ENCODE results near the gene TMBIM1.
A peak's percentile ranks its signal among the peaks of the same experiment; 100 is the strongest.
"Not testable (repeated sequence)": the region's sequence is repeated elsewhere in the genome, so short reads cannot be mapped to it uniquely, and the experiment has no call there.

The TMBIM1 gene

DNA sequence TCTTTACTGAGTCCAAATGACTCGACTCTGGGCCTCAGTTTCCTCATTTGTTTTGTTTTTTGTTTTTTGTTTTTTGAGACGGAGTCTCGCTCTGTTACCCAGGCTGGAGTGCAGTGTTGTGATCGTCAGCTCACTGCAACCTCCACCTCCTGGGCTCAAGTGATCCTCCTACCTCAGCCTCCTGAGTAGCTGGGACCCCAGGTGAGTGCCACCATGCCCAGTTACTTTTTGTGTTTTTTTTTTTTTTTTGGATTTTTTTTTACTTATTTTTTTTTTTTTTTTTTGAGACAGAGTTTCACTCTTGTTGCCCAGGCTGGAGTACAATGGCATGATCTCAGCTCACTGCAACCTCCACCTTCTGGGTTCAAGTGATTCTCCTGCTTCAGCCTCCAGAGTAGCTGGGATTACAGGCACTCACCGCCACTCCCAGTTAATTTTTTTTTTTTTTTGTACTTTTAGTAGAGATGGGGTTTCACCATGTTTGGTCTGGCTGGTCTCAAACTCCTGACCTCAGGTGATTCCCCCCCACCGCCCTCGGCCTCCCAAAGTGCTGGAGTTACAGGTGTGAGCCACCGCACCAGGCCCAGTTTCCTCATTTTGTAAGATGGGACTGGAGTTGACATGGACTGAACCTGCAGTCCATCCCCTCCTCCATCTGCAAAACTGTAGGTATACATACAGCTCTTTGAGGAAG lies 18.9 kb downstream of the TMBIM1 start:
- not testable (repeated sequence) for ATAC-seq, H3K4me3 Mint-ChIP-seq, H3K9me3 Mint-ChIP-seq, H3K27me3 Mint-ChIP-seq
- Mint-ChIP-seq H3K27ac (peak overlapping the region; percentile 78), H3K36me3 (peaks cover 46% of the 10 kb centered on the region), H3K4me1 (peaks cover 67% of the 10 kb centered on the region)

DNA sequence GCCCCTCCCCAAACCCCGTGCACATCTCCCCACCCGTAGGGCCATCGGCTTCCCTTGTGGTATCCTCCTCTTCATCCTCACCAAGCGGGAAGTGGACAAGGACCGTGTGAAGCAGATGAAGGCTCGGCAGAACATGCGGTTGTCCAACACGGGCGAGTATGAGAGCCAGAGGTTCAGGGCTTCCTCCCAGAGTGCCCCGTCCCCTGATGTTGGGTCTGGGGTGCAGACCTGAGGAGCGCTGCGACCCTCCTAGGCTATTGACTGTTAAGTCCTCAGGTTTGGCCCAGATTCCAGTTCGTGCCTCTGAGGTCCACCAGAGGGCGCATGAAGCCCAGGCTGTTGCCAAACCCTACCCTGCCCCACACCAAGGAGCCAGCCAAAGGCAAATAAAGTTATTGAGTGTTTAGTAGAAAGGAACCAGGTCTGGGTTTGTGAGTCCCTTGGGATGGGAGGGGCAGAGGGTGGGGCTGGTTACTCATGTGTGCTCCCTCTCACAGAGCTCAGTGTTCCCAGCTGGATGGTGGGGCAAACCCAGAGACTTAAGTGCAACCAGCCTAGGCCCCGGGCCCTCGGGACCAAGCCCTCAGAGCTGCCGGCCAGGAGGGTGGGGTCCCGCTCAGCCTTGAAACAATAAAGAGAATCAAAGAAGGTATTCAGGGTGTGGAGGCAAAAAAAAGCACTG lies 19.6 kb downstream of the TMBIM1 start:
- peak overlapping the region; percentile 78 for H3K27ac Mint-ChIP-seq
- H3K9me3 Mint-ChIP-seq: no peaks in the 10 kb centered on the region
- peaks cover 68% of the 10 kb centered on the region for H3K4me1 Mint-ChIP-seq
- peak; percentile 72 for ATAC-seq
- H3K27me3 Mint-ChIP-seq: no peaks in the 10 kb centered on the region
- peak overlapping the region; percentile 32 for H3K4me3 Mint-ChIP-seq
- H3K36me3 Mint-ChIP-seq: peaks cover 44% of the 10 kb centered on the region

GRCh38 chr2:218271865-218272530 lies 20.3 kb downstream of the TMBIM1 start:
- no peaks in the 10 kb centered on the region for H3K9me3 Mint-ChIP-seq
- no peak for ATAC-seq
- H3K4me3 Mint-ChIP-seq: peak overlapping the region; percentile 90
- H3K27ac Mint-ChIP-seq: peak overlapping the region; percentile 78
- no peaks in the 10 kb centered on the region for H3K27me3 Mint-ChIP-seq
- peaks cover 44% of the 10 kb centered on the region for H3K36me3 Mint-ChIP-seq
- peaks cover 69% of the 10 kb centered on the region for H3K4me1 Mint-ChIP-seq

DNA sequence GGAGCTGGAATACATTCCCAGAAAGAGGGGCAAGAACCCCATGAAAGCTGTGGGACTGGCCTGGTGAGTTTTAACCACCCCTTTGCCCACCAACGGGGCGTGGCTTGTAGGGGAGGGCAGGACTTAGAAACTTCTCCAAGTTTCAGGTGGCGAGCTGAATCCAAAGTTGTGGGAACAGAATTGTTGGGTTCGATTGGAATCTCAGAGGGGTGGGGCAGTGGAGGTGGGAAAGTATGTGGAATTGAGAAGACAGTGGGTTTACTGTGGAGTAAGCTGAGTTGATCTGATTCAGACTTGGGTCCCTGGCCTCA lies 20.9 kb downstream of the TMBIM1 start:
- no peak for ATAC-seq
- Mint-ChIP-seq H3K36me3 (peaks cover 44% of the 10 kb centered on the region), H3K27ac (peak overlapping the region; percentile 78), H3K4me3 (peak overlapping the region; percentile 90), H3K9me3 (no peaks in the 10 kb centered on the region), H3K27me3 (no peaks in the 10 kb centered on the region), H3K4me1 (peaks cover 69% of the 10 kb centered on the region)

DNA sequence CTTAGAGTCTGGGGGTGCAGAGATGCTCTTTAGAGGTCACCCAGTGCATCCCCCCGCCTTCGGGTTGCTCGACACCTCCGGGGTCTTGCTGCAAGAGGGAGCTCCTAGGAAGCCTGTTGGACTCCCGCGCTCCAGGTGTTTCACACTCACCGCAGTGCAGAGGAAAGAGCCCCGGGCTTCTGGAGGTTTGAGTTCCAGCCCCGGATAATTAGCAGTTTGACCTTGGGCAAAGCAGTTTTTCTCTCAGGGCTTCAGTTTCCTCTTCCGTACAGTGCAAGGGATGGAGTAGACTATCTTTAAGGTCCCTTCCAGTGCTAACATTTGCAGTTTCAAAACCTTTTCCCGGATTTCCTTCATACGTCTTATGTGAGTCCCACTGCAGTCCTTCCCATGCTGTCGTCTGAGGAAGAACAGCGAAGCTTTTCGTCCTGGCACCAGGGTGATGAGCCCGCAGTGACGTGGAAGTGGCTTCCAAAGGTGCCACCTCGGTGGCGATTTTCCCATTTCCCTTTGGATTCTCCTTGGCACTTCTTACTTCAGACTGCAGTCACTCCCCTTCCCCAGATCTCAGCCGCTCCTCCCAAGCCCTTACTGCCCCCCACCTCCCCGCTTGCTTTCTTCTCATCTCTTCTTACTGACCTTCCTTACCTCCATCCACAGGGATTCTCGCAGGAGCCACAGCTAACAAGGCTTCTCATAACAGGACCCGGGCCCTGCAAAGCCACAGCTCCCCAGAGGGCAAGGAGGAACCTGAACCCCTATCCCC lies 21.4 kb downstream of the TMBIM1 start:
- no peak for ATAC-seq
- H3K9me3 Mint-ChIP-seq: no peaks in the 10 kb centered on the region
- H3K4me3 Mint-ChIP-seq: peak overlapping the region; percentile 90
- no peaks in the 10 kb centered on the region for H3K27me3 Mint-ChIP-seq
- H3K4me1 Mint-ChIP-seq: peaks cover 70% of the 10 kb centered on the region
- peak overlapping the region; percentile 78 for H3K27ac Mint-ChIP-seq
- peaks cover 43% of the 10 kb centered on the region for H3K36me3 Mint-ChIP-seq

GRCh38 chr2:218269900-218270720 lies 22.2 kb downstream of the TMBIM1 start, which contains the start of the genes AAMP and PNKD:
TSS of gene AAMP (minus strand) at chr2:218270137. CDS start at chr2:218270086, 51 bp downstream.
TSS of gene PNKD (plus strand) at chr2:218270519. CDS start at chr2:218270536, 17 bp downstream.
- Mint-ChIP-seq H3K36me3 (peaks cover 45% of the 10 kb centered on the region), H3K4me3 (peak within 1 kb of the TSS; percentile 90), H3K4me1 (peaks cover 76% of the 10 kb centered on the region), H3K27ac (peak within 1 kb of the TSS; percentile 78), H3K27me3 (no peaks in the 10 kb centered on the region), H3K9me3 (no peaks in the 10 kb centered on the region)
- peak; percentile 94 for ATAC-seq

DNA sequence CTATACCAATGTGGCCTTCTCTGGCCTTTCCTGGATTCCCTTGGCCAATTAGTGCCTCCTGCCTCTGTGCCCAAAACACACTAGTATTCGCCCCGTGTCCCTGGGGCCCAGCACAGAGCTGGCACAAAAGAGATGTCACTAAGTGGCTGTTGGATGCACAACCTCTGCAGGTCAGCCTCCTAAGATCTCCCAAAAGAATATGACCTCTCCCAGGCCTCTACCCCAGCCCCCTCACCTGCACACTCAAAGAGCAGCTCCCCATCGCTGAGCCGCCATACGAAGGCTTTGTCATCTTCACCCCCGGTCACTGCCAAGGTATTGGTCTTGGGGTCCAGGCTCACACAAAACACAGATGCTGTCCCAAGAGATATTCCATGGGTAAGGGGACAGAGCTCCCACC lies 25.0 kb downstream of the TMBIM1 start:
- H3K4me3 Mint-ChIP-seq: no peak overlapping the region

GRCh38 chr2:218266316-218266979 lies 25.9 kb downstream of the TMBIM1 start:
- Mint-ChIP-seq H3K36me3 (peaks cover 51% of the 10 kb centered on the region), H3K4me3 (no peak overlapping the region), H3K27me3 (no peaks in the 10 kb centered on the region), H3K27ac (no peak overlapping the region), H3K4me1 (peaks cover 79% of the 10 kb centered on the region), H3K9me3 (no peaks in the 10 kb centered on the region)
- ATAC-seq: no peak

More for the DNA sequence above, 25.0 kb downstream of the TMBIM1 start:
- Mint-ChIP-seq H3K27ac (no peak overlapping the region), H3K27me3 (no peaks in the 10 kb centered on the region), H3K9me3 (no peaks in the 10 kb centered on the region), H3K4me1 (peaks cover 79% of the 10 kb centered on the region), H3K36me3 (peaks cover 51% of the 10 kb centered on the region)
- no peak for ATAC-seq

DNA sequence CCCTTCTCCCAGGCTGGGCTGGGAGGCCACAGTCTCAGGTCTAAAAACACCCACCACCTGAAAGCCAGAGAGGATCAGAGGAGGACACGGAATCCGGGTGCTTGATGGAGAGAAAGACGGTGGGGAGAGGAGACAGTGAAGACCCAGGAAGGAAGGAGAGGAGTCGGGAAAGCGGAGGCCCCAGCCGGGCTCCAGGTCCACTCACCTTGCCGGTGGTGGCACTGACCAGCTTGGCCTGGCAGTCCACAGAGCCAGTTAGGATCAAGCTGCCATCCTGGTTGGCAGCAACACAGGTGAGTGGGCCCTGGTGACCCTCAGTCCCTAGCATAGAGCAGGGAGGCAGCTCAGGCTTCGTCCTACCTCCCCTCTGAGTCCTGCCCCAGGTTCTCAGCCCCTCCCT lies 26.7 kb downstream of the TMBIM1 start:
- peak overlapping the region; percentile 22 for H3K27ac Mint-ChIP-seq
- H3K36me3 Mint-ChIP-seq: peaks cover 51% of the 10 kb centered on the region
- H3K4me1 Mint-ChIP-seq: peaks cover 80% of the 10 kb centered on the region
- ATAC-seq: no peak
- H3K4me3 Mint-ChIP-seq: no peak overlapping the region
- no peaks in the 10 kb centered on the region for H3K9me3 Mint-ChIP-seq
- no peaks in the 10 kb centered on the region for H3K27me3 Mint-ChIP-seq

DNA sequence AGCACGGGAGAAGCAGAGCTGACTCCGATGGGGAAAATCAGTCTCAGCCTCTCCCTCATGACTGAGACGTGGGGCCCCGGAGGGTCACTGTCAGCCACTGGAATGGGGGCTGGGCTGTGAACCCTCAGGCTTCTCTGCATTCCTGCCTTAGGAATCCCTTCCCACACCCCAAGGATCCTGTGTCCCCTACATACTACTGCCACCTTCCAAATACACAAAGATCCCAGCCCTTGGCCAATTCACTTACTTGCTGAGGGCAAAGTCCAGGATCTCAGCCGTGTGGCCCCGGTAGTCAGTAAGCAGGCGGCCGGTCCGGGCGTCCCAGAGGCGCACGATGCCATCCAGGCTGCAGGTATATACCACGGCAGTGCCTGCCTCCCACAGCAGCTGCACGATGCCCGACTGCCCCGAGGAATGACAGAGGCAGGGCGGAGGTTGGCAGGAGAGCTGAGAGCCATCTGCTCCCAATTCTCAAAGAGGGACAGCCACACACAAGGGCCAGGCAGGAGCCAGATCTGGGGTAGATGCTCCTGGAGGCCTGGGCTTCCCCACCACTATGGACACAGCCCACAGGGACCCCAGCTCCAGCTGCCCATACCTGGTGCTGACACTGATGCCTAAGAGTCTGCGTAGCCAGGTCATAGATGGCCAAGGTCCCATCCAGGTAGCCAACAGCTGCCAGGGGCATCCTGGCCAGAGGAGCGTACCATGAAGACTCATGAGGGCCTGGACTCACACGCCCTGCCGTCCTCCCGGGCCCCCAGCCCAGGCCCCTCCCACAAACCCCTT lies 27.3 kb downstream of the TMBIM1 start:
- Mint-ChIP-seq H3K9me3 (no peaks in the 10 kb centered on the region), H3K36me3 (peaks cover 51% of the 10 kb centered on the region), H3K4me1 (peaks cover 86% of the 10 kb centered on the region)

DNA sequence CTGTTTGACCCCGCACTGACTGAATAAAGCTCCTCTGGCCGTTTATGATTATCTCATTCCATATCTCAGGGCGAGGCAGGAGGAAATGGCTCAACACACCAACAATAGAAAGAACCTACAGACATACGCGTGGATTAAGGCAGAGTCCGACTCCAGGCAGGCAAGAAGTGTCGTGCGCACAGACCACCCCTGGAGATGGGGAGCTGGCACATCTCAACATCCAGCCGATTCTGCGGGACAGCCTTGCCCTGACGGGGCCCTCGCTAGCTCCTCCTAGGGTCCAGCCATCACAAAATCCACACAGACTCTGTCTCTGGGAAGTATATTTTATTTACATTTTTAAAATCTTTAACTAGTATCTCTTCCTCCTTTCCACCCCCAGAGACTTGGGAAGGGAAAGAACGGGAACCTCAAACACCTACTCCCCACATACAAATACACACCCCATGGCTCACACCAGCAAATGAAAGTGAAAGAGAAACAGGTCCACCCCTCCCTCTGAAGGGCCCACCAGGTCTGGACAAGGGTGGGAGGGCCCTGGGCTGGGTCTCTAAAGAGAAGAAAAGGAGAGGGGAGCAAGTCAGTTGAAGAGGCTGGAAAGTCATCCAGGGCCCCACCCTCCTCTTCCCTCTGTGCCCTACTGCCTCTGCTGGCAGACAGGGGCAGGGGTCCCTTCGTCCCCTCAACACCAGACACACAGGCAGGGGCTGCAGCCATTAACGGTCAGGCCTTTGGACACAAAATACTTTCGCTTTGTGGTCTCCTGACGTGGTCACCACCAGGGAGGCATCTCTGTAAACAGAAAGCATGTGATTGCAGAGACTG lies 28.3 kb downstream of the TMBIM1 start:
- no peak for ATAC-seq
- Mint-ChIP-seq H3K36me3 (peaks cover 51% of the 10 kb centered on the region), H3K27me3 (no peaks in the 10 kb centered on the region), H3K9me3 (no peaks in the 10 kb centered on the region), H3K4me3 (no peak overlapping the region), H3K4me1 (peaks cover 89% of the 10 kb centered on the region), H3K27ac (peak overlapping the region; percentile 57)

More for the DNA sequence above, 27.3 kb downstream of the TMBIM1 start:
- Mint-ChIP-seq H3K27me3 (no peaks in the 10 kb centered on the region), H3K4me3 (no peak overlapping the region), H3K27ac (peak overlapping the region; percentile 22)
- ATAC-seq: no peak

DNA sequence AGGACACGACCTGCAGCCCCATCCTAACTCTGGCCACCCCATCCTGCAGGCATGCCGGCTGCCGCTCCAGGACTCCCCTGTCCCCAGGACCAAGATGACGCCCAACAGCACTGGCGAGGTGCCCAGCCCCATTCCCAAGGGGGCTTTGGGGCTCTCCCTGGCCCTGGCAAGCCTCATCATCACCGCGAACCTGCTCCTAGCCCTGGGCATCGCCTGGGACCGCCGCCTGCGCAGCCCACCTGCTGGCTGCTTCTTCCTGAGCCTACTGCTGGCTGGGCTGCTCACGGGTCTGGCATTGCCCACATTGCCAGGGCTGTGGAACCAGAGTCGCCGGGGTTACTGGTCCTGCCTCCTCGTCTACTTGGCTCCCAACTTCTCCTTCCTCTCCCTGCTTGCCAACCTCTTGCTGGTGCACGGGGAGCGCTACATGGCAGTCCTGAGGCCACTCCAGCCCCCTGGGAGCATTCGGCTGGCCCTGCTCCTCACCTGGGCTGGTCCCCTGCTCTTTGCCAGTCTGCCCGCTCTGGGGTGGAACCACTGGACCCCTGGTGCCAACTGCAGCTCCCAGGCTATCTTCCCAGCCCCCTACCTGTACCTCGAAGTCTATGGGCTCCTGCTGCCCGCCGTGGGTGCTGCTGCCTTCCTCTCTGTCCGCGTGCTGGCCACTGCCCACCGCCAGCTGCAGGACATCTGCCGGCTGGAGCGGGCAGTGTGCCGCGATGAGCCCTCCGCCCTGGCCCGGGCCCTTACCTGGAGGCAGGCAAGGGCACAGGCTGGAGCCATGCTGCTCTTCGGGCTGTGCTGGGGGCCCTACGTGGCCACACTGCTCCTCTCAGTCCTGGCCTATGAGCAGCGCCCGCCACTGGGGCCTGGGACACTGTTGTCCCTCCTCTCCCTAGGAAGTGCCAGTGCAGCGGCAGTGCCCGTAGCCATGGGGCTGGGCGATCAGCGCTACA lies 29.4 kb downstream of the TMBIM1 start:
- H3K9me3 Mint-ChIP-seq: no peaks in the 10 kb centered on the region
- peaks cover 51% of the 10 kb centered on the region for H3K36me3 Mint-ChIP-seq
- H3K27me3 Mint-ChIP-seq: no peaks in the 10 kb centered on the region
- no peak for ATAC-seq
- peak overlapping the region; percentile 57 for H3K27ac Mint-ChIP-seq
- H3K4me3 Mint-ChIP-seq: no peak overlapping the region
- H3K4me1 Mint-ChIP-seq: peaks cover 94% of the 10 kb centered on the region
